Natural killer cell treated with Interleukin-12 subunit alpha and Interleukin-12 subunit beta and Interleukin-15 and Interleukin-18, amount 100 ng/mL, for 72 hours (primary cell): Measurements from ENCODE around the gene FAF1. TPM values are rescaled to one million over a fixed set of nuclear protein-coding genes. Genes with fewer than 3 reads are reported as not detected.
"Not testable (repeated sequence)": the region's sequence is repeated elsewhere in the genome, so short reads cannot be mapped to it uniquely, and the experiment has no call there.

Experiments used
- ATAC-seq, 2 donors: fragments of 150-1000 bp; cut with Tn5 transposase in 1 of 2; sonication (Bioruptor Pico), chemical (Tn5 transposase) in 1 of 2; 2 replicates each; pipeline ENCODE4 v1.10.0; 2021
- DNase-seq: peaks from one replicate; pipeline ENCODE4 v3.0.0; 2022; ENCODE audit warnings: low spot score
- H3K27ac Mint-ChIP-seq, 2 donors: 1 replicate in 1 of 2; 2 replicates in 1 of 2; pipeline ENCODE4 v1.8.0; 2022; ENCODE audit warnings: mixed read lengths in 2 of 2, mild to moderate bottlenecking in 1 of 2, moderate library complexity in 1 of 2
- H3K27me3 Mint-ChIP-seq, 2 donors: 1 replicate in 1 of 2; 2 replicates in 1 of 2; pipeline ENCODE4 v1.8.0; 2022; ENCODE audit warnings: mixed read lengths in 2 of 2
- H3K36me3 Mint-ChIP-seq: one replicate; pipeline ENCODE4 v1.8.0; 2022; ENCODE audit warnings: mixed read lengths
- H3K4me1 Mint-ChIP-seq, 2 donors: 1 replicate in 1 of 2; 2 replicates in 1 of 2; pipeline ENCODE4 v1.8.0; 2022; ENCODE audit warnings: low read depth in 2 of 2, mixed read lengths in 2 of 2, mild to moderate bottlenecking in 1 of 2
- H3K4me3 Mint-ChIP-seq: one replicate; pipeline ENCODE4 v1.8.0; 2022; ENCODE audit warnings: mixed read lengths
- H3K9me3 Mint-ChIP-seq: 2 replicates; pipeline ENCODE4 v1.8.0; 2022; ENCODE audit warnings: mixed read lengths
- total RNA-seq, 2 donors: library from RNA; stranded (reverse); gene quantifications; one replicate each; pipeline ENCODE4 v1.2.3, GENCODE V29; 2022

The FAF1 gene
- total RNA-seq, 2 donors from 2014 or later = 77.9 to 84.9 TPM

DNA sequence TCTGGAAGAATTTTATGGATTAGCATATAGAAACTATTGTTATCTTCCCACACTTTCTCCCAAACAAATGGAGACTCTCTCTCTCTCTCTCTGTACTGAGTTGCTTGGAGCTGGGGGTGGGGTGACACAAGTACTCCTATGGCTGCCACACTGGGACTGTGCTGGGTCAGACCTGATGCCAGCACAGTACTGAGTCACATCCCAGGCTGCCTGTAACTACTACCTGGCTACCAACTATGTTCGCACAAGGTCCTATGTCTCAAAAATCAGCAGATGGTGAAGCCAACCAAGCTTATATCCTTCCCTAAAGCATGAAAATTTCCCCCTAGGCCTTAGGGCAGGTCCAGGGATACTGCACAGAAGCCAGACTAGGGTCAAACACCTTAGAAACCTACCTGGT is 66.6 kb downstream of the FAF1 start:
- Mint-ChIP-seq H3K27me3 (no peaks in the 10 kb centered on the region), H3K27ac (no peak overlapping the region), H3K36me3 (peaks cover 16% of the 10 kb centered on the region), H3K4me3 (no peak overlapping the region), H3K9me3 (no peaks in the 10 kb centered on the region), H3K4me1 (peaks cover 24 to 29% of the 10 kb centered on the region in 2 donors)
- ATAC-seq (no peak), DNase-seq (no peak)

DNA sequence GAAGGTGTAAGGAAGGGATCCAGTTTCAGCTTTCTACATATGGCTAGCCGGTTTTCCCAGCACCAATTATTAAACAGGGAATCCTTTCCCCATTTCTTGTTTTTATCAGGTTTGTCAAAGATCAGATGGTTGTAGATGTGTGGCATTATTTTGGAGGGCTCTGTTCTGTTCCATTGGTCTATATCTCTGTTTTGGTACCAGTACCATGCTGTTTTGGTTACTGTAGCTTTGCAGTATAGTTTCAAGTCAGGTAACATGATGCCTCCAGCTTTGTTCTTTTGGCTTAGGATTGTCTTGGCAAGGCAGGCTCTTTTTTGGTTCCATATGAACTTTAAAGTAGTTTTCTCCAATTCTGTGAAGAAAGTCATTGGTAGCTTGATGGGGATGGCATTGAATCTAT is 72.5 kb downstream of the FAF1 start:
- not testable (repeated sequence) for ATAC-seq, DNase-seq, H3K27me3 Mint-ChIP-seq, H3K9me3 Mint-ChIP-seq, H3K27ac Mint-ChIP-seq, H3K4me3 Mint-ChIP-seq, H3K36me3 Mint-ChIP-seq
- H3K4me1 Mint-ChIP-seq = peaks cover 4 to 12% of the 10 kb centered on the region in 2 donors

DNA sequence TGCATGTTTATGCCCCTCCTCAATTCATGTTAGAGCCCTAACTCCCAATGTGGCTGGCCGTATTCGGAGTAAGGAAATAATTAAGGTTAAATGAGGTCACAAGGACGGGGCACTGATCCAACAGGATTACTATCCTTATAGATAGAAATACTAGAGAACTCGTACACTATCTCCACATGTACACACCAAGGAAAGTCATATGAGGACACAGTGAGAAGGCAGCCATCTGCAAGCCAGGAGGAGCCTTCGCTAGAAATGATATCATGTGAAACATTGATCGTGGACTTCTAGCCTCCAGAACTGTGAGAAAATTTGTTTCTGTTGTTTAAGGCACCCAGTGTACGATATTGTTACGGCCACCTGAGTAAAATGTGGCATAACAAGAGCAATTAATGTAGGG is 79.7 kb downstream of the FAF1 start:
- no peak overlapping the region for H3K27ac Mint-ChIP-seq
- H3K4me3 Mint-ChIP-seq = no peak overlapping the region
- no peaks in the 10 kb centered on the region for H3K36me3 Mint-ChIP-seq
- no peaks in the 10 kb centered on the region for H3K27me3 Mint-ChIP-seq
- H3K9me3 Mint-ChIP-seq = no peaks in the 10 kb centered on the region
- peaks cover 7 to 20% of the 10 kb centered on the region in 2 donors for H3K4me1 Mint-ChIP-seq
- ATAC-seq (no peak), DNase-seq (no peak)

DNA sequence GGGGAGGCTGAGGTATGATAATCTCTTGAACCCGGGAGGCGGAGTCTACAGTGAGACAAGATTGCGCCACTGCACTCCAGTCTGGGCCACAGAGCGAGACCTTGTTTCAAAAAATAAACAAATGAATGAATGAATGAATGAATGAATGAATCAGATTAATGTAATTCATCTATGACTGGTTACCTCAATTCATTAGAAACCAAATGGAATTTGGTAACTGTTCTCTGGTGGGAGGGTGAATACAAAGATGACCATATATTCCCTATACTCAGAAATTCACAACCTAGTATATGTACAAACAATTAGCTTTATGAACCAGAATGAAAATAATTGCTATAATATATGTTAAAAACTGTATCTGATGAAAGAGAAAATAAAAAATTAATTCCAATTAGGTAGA is 80.9 kb downstream of the FAF1 start:
- Mint-ChIP-seq H3K4me1 (peaks cover 7 to 16% of the 10 kb centered on the region in 2 donors), H3K27ac (no peak overlapping the region), H3K9me3 (no peaks in the 10 kb centered on the region), H3K36me3 (no peaks in the 10 kb centered on the region), H3K4me3 (no peak overlapping the region), H3K27me3 (no peaks in the 10 kb centered on the region)
- DNase-seq (no peak), ATAC-seq (no peak)

DNA sequence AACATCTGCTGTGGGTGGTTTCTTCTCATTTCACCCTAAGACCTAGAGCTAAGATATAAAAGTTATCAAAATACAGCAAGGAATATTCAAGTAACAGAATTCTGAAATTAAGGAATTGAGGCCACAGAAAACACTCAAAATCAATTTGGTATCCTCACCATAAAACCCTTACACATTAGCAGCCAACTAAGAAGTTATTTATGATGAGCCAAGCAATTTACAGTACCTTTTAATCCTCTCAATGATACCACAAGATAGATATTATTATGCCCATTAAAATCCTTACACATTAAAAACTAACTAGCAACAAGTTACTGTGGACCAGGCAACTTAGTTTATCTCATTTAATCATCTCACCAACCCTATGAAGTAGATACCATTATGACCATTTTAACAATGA is 81.6 kb downstream of the FAF1 start:
- Mint-ChIP-seq H3K36me3 (no peaks in the 10 kb centered on the region), H3K27ac (no peak overlapping the region)
- ATAC-seq = no peak

DNA sequence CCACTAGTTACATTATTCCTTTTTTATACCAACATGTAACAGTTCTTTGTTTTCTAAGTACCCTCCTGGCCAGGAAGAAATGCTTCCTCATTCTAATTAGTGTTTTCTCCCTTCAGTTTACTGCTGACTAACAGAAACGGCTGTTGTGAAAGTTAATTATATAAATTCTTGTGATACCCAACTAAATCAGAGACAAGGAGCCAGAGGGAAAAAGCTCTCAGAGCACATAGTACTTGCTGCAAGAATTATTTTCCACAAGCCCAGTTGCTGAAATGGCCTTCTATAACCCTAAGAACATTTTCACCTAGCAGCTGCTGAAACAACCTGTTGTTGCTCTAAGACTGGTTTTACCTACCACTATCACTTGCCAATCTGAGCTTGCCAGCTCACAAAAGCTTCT is 82.4 kb downstream of the FAF1 start:
- no peaks in the 10 kb centered on the region for H3K9me3 Mint-ChIP-seq
- peaks cover 12 to 14% of the 10 kb centered on the region in 2 donors for H3K4me1 Mint-ChIP-seq
- H3K27me3 Mint-ChIP-seq = no peaks in the 10 kb centered on the region
- ATAC-seq = no peak
- no peaks in the 10 kb centered on the region for H3K36me3 Mint-ChIP-seq
- H3K4me3 Mint-ChIP-seq = no peak overlapping the region
- no peak overlapping the region for H3K27ac Mint-ChIP-seq
- no peak for DNase-seq

More for the DNA sequence above, 81.6 kb downstream of the FAF1 start:
- Mint-ChIP-seq H3K4me1 (peaks cover 8 to 15% of the 10 kb centered on the region in 2 donors), H3K9me3 (no peaks in the 10 kb centered on the region), H3K4me3 (no peak overlapping the region), H3K27me3 (no peaks in the 10 kb centered on the region)
- no peak for DNase-seq

DNA sequence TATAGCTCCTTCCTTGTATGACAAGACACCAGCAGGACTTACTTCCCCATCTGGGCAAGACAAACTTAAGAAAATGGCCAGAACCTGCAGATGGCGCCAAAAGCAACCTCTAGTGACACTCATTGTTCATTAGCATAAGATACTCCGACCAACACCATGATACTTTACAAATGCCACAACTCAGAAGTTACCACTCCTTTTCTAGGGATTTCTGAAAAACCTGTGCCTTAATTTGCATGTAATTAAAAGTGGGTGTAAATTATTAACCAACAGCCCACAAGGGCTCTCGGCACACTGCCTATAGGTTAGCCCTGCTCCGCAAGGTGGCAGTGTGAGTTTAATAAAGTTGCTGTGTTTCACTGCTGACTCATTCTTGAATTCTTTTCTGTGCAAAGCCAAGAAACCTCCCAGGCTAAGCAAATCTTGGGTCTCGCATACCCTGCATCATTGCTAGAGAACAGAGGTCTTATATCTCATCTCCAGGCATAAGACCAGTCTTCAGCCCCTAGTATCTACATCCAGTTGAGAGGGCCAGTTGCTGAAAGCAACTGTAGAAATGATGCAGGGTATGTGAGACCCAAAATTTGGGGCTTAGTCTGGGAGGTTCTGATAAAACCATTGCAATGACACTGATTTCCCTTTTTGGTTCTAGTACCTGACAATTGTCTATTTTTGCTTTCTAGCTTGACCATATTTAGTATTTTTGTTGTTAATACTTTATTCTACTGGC is 86.4 kb downstream of the FAF1 start:
- peak; percentile 65 for DNase-seq

DNA sequence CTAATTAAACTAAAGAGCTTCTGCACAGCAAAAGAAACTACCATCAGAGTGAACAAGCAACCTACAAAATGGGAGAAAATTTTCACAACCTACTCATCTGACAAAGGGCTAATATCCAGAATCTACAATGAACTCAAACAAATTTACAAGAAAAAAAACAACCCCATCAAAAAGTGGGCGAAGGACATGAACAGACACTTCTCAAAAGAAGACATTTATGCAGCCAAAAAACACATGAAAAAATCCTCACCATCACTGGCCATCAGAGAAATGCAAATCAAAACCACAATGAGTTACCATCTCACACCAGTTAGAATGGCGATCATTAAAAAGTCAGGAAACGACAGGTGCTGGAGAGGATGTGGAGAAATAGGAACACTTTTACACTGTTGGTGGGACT is 95.2 kb downstream of the FAF1 start:
- ATAC-seq, DNase-seq, H3K27ac Mint-ChIP-seq, H3K27me3 Mint-ChIP-seq, H3K4me3 Mint-ChIP-seq: not testable (repeated sequence)
- Mint-ChIP-seq H3K9me3 (peaks cover 10% of the 10 kb centered on the region), H3K4me1 (peaks cover 19 to 33% of the 10 kb centered on the region in 2 donors), H3K36me3 (peaks cover 15% of the 10 kb centered on the region)

More for the DNA sequence above, 86.4 kb downstream of the FAF1 start:
- Mint-ChIP-seq H3K4me1 (peaks cover 11 to 22% of the 10 kb centered on the region in 2 donors), H3K36me3 (no peaks in the 10 kb centered on the region), H3K4me3 (peak overlapping the region; percentile 39), H3K27ac (no peak overlapping the region), H3K27me3 (no peaks in the 10 kb centered on the region), H3K9me3 (no peaks in the 10 kb centered on the region)
- ATAC-seq = peak; percentile 66 to 86

DNA sequence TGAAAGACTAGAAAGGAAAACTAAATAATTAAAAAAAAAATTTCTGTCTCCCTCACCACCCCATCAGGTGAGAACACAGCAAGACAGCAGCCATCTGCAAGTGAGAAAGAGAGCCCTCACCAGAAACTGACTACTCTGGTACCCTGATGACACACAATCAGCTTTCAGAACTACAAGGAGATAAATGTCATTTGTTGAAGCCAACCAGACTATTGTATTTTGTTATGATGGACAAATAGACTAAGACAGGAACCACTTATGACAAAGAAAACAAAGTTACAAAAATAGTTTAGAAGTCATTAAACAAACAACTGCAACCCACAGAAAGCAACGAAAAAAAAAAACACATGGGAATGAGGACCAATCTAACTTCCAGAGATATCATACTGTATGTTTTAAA is 98.3 kb downstream of the FAF1 start:
- H3K4me3 Mint-ChIP-seq = no peak overlapping the region

DNA sequence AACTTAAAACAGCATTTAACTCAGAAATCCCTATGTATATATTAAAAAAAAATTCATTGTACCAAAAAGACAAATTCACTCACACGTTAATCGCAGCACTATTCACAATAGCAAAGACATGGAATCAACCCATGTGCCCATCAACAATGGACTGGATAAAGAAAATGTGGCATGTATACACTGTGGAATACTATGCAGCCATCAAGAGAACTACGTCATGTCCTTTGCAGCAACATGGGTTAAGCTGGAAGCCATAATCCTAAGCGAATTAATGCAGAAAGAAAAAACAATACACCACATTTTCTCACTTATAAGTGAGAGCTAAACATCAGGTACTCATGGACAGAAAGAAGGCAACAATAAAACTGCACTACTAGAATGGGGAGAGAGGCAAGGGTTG is 99.4 kb downstream of the FAF1 start:
- no peaks in the 10 kb centered on the region for H3K27me3 Mint-ChIP-seq

More for the DNA sequence above, 98.3 kb downstream of the FAF1 start:
- Mint-ChIP-seq H3K27ac (no peak overlapping the region), H3K27me3 (no peaks in the 10 kb centered on the region), H3K4me1 (peaks cover 19 to 29% of the 10 kb centered on the region in 2 donors), H3K36me3 (peaks cover 25% of the 10 kb centered on the region), H3K9me3 (peaks cover 18% of the 10 kb centered on the region)
- ATAC-seq (no peak), DNase-seq (no peak)

DNA sequence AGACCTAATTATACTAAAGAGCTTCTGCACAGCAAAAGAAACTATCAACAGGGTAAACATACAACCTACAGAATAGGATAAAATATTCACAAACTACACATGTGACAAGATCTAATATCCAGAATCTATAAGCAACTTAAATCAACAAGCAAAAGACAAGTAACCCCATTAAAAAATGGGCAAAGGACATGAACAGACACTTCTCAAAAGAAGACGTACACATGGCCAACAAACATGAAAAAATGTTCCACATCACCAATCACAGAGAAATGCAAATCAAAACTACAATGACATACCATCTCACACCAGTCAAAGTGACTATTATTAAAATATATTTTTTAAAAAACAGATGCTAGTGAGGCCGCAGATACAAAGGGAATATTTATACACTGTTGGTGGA is 99.8 kb downstream of the FAF1 start:
- no peak overlapping the region for H3K27ac Mint-ChIP-seq
- ATAC-seq (no peak), DNase-seq (no peak)
- no peak overlapping the region for H3K4me3 Mint-ChIP-seq
- H3K36me3 Mint-ChIP-seq = peaks cover 25% of the 10 kb centered on the region
- peaks cover 18 to 19% of the 10 kb centered on the region in 2 donors for H3K4me1 Mint-ChIP-seq
- H3K9me3 Mint-ChIP-seq = peaks cover 18% of the 10 kb centered on the region
- no peaks in the 10 kb centered on the region for H3K27me3 Mint-ChIP-seq

More for the DNA sequence above, 99.4 kb downstream of the FAF1 start:
- no peak overlapping the region for H3K27ac Mint-ChIP-seq
- peaks cover 25% of the 10 kb centered on the region for H3K36me3 Mint-ChIP-seq
- ATAC-seq = no peak
- H3K9me3 Mint-ChIP-seq = peaks cover 18% of the 10 kb centered on the region
- no peak for DNase-seq
- peaks cover 18 to 19% of the 10 kb centered on the region in 2 donors for H3K4me1 Mint-ChIP-seq
- no peak overlapping the region for H3K4me3 Mint-ChIP-seq

DNA sequence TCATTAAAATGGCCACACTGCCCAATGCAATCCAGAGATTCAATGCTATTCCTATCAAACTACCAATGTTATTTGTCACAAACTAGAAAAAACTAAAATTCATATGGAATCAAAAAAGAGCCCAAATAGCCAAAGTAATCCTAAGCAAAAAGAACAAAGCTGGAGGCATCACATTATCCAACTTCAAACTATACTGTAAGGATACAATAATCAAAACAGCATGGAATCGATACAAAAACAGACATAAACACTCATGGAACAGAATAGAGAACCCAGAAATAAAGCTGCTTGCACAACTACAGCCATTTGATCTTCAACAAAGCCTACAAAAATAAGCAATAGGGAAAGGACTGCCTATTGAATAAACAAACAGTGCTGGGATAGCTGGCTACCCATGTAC is 100.4 kb downstream of the FAF1 start:
- DNase-seq (no peak), ATAC-seq (no peak)
- H3K4me3 Mint-ChIP-seq = no peak overlapping the region
- peaks cover 25% of the 10 kb centered on the region for H3K36me3 Mint-ChIP-seq
- H3K9me3 Mint-ChIP-seq = peaks cover 18% of the 10 kb centered on the region
- no peaks in the 10 kb centered on the region for H3K27me3 Mint-ChIP-seq
- H3K27ac Mint-ChIP-seq = no peak overlapping the region
- H3K4me1 Mint-ChIP-seq = peaks cover 18 to 19% of the 10 kb centered on the region in 2 donors

DNA sequence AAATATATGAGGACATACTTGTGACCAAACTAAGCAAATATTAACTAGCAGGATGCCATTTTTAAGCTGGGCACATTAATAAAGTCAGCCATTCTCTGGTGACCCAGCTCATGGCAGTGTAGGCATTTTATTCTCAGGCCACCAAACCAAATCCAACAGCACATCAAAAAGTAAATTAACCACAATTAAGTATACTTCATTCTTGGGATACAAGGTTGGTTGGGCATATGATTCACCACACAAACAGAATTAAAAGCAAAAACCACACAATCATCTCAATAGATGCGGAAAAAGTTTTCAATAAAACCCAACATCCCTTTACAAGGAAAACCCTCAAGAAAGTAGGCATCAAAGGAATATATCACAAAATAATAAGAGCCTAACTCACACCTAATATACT is 101.3 kb downstream of the FAF1 start:
- ATAC-seq (no peak), DNase-seq (no peak)
- no peaks in the 10 kb centered on the region for H3K27me3 Mint-ChIP-seq
- H3K4me1 Mint-ChIP-seq = peaks cover 18 to 19% of the 10 kb centered on the region in 2 donors
- H3K27ac Mint-ChIP-seq = no peak overlapping the region
- peaks cover 18% of the 10 kb centered on the region for H3K9me3 Mint-ChIP-seq
- peaks cover 25% of the 10 kb centered on the region for H3K36me3 Mint-ChIP-seq
- no peak overlapping the region for H3K4me3 Mint-ChIP-seq

DNA sequence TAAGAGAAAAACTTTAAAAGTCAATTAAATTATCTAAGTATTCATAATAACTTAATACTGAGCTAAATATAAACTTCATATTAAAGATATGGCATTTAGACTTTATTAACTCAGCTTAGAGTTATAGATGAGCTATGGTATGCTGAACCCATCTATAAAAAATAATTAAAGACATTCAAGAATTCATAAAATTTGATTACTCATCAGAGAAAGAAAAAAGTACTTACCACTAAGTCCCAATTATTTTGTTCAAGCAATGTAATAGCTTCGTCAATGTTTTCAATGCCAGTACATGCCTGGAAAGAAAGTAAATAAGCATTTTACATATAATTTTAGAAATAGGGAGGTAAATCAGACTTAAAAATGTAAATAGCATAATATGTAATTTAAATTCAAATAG is 102.4 kb downstream of the FAF1 start:
- no peak for ATAC-seq
- H3K27ac Mint-ChIP-seq = no peak overlapping the region
- H3K27me3 Mint-ChIP-seq = no peaks in the 10 kb centered on the region
- H3K4me1 Mint-ChIP-seq = peaks cover 19 to 26% of the 10 kb centered on the region in 2 donors
- peaks cover 25% of the 10 kb centered on the region for H3K36me3 Mint-ChIP-seq
- H3K9me3 Mint-ChIP-seq = peaks cover 15% of the 10 kb centered on the region
- no peak for DNase-seq
- no peak overlapping the region for H3K4me3 Mint-ChIP-seq

DNA sequence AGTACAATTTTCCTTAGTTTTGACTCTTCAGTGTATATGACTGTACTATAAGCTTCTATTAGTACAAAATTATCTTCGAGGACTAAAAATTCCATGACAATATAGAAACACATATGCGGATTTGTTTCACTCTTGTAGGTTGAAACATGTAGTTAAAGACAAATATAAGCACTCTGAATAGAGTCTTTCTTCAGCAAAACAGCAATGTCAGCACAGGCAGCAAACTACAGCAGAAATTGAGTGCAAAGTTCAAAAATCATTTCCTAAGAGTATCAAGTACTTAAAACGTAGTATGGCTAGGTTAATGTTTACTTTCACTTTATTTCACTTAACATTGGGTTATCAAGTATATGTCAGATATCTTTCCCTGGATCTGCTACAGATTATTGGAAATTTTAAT is 106.7 kb downstream of the FAF1 start:
- no peak overlapping the region for H3K27ac Mint-ChIP-seq
- H3K36me3 Mint-ChIP-seq = peaks cover 4% of the 10 kb centered on the region
- no peaks in the 10 kb centered on the region for H3K9me3 Mint-ChIP-seq
- H3K27me3 Mint-ChIP-seq = no peaks in the 10 kb centered on the region
- ATAC-seq = no peak
- H3K4me3 Mint-ChIP-seq = no peak overlapping the region
- H3K4me1 Mint-ChIP-seq = peaks cover 4 to 21% of the 10 kb centered on the region in 2 donors
- no peak for DNase-seq
